Activated CD8-positive, alpha-beta memory T cell treated with anti-CD3 and anti-CD28 coated beads, Interleukin-2, amount 50 U/mL, for 24 hours (primary cell): ENCODE data around the gene FSTL4.
"Not testable (repeated sequence)": the region's sequence is repeated elsewhere in the genome, so short reads cannot be mapped to it uniquely, and the experiment has no call there.

Source experiments
- DNase-seq: peaks from one replicate; pipeline ENCODE4 v3.0.0-alpha.2; 2020; ENCODE audit errors: extremely low read depth

The FSTL4 gene

DNA sequence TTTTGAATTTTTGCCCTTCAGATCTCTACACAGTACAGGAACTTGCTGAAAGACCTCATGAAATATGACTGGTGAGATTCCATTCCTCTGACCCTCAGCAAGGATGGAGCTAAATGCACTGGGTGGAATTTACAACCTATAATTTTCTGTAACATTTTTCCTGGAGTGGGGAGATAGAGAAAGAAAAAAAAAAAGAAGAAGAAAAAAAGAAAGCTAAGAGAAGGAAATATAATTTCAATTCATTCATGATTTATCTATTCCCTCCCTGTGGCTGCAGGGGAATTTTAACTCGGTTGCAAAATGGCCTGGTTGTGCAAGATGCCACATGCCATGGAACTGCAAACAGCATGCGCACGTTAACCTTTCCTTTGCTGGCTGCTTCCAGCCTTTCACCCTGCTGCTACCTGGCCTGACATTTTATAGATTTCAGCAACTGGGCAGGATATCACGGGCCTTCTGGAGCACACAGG lies 155.4 kb downstream of the FSTL4 start:
- DNase-seq: no peak

DNA sequence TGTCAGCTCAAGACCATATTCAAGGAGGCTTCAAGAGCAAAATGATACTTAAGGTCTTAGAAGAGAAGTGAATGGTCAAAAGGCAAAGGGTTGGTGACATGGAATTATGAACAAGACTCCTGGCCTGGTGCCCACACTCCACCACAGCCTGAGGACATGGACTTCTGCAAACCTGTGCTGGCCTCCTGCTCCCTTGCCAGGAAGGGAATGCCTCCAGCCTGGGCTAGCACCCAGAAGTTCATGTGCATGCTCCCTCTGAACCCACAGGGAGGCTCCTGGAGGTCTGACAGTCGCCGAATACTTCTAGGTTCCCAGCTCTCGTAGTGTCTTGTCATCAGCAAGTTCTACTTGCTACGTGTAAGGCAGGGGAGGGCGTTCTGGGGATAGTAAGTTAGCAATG lies 156.7 kb downstream of the FSTL4 start:
- DNase-seq: no peak

DNA sequence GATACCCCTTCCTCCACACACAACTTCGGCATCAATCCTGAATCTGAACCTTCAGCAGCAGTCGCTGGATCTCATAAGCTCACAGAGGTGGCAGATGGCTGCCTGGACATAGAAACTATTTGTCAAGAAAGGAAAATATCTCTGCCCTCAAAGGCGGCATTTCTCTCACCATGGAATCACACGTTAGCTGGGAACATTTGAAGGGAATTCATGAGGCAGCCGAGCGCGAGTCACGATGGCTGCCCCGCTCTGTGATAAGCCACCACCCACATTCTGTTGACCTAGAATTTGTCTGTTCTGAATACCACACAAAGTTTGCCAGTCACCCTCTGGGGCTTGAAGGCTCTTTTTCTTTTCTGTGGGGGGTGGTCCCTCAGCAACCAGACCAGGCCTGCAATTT lies 157.9 kb downstream of the FSTL4 start:
- DNase-seq: no peak

- no peak for DNase-seq
Measured at GRCh38 chr5:133453831-133454230, 158.5 kb downstream of the FSTL4 start.

DNA sequence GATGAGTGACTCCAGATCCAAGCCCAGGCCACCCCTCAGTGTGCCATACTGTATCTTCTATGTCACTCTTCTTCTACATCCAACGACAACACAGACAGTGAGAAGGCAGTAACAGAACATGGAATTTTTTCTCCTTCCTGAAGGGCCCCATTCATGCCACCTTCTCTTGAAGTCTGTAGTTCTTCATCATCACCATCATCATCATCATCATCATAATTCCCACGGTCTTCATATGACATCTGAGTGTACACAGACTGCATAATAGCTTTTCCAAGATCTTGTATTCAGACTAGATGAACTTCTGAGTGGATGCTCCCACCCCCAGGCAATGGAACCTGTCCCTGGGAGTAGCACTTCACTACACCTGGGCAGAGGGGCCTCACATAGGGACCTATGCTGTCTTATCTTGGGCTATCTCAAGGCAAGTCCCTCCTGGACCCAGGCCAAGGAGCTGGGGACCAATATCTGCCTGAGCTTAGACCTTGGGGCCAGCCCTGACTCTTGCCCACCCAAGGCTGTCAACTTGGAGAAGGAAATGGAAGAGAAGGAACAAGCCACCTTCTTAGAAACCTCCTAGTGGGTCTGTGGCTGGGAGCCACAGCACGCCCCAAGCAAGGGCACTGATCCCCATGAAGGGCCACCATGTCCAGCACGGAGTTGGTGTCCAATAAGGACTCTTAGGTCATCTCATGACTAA lies 159.1 kb downstream of the FSTL4 start:
- DNase-seq: no peak

GRCh38 chr5:133451926-133452325 lies 160.4 kb downstream of the FSTL4 start:
- no peak for DNase-seq

GRCh38 chr5:133450286-133450685 lies 162.1 kb downstream of the FSTL4 start:
- DNase-seq: no peak

DNA sequence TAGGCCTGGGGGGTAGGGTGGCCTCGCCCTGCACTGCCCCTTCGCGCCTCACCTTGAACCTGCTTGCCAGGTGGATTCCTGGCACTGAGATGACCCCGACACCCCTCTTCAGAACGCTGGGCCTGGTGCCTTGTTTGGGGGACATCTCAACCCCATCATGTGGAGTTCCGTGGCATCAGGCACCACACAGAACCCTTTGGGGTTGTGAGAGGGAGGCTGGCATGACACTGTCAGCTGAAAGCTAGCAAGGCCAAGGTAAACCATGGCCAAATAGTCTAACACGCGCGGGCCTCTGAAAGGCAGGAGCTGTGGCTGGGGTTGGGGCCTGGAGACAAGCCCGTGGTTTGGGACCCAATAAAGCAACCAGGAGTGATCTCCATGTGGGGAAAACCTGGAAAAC lies 163.2 kb downstream of the FSTL4 start:
- DNase-seq: no peak

DNA sequence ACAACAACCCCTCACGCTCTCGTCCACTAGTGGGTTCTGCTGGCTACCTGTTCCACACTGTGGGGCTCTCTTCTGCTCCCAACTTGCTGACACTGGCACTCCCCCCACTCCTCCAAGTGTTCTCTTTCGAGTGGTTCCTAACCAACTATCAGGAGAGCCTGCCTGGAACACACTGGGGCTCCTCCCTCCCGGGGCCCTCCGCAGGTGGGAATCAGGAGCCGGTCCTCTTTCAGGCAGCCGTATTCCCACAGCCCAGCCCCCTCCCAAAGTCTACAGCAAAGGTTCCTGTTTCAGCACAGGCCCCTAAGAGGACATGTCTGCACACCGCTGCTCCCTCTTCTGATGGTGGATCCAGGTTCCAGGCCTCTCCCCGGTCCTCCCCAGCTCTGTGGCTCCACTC lies 165.9 kb downstream of the FSTL4 start:
- DNase-seq: no peak

DNA sequence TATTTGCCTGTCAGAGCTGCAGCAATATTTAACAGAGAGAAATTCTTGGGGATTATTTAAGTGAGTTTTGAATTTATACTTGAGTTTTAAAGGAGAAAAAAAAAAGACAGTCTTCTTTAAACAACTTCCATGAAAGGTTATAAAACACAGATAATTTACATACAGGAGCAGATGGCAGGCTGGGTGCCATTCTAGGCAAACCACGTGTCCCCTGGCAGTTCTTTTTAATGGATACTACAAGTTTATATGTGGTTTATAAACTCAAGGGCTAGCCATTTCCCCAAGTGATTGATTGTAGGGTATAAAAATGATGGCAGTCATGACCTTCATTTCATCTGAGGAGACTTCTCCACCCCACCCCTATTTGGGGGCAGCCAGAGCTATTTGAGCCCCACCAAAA lies 166.6 kb downstream of the FSTL4 start:
- no peak for DNase-seq

DNA sequence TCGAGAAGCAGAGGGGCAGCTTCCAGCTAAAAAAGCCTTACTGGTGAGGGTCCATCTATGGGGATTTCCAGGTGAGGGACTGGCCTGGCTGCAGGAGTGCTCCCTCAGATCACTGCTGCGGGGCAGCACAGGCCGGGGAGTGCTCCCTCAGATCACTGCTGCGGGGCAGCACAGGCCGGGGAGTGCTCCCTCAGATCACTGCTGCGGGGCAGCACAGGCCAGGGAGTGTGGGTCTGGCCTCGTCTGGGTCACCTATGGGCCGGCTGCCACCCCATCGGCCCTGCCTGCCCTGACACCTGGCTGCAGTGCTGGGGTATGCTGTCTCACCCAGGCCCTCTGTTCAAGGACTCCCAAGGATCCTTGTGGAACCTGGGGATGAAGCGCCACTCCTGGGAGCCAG lies 167.1 kb downstream of the FSTL4 start:
- not testable (repeated sequence) for DNase-seq

DNA sequence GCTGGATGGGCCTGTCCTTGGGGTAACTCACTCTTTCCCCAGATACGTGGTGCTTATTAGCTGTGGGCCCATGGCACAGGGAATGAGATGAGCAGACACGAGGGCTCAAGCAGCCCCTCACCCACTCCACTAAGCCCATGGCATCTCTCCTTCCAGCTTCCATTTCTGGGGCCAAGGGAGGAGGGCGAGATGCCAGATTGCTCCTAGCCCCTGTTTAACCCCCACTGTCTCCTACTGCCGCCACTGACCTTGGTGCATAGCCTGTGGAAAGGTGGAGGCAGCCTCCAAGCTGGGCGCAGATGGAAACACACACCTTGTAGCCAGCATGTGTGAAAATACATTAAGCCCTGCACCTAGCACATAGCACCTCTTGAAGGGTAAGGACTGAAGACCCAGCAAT lies 167.6 kb downstream of the FSTL4 start:
- DNase-seq: no peak

GRCh38 chr5:133441166-133441815 lies 171.1 kb downstream of the FSTL4 start:
- DNase-seq: no peak

GRCh38 chr5:133440467-133441115 lies 171.8 kb downstream of the FSTL4 start:
- no peak for DNase-seq

DNA sequence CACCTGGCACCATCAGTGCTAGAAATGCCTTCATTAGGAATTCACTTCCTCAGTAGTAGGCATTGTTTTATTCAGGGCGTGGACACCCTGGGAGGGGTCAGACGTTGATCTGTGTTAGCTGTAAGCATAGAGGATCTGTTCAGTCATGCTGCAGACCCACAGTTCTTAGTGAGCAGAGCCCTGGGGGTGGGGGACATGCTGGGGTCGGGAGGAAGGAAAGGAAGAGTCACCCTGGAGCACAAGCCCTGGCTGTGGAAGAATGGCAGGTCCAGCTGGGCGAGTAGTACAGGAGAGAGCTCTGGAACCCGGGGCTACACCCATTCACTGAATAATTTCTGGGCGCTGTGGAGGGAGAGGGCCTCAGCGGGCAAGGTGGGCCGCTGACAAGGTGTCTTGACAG lies 172.5 kb downstream of the FSTL4 start:
- DNase-seq: no peak

DNA sequence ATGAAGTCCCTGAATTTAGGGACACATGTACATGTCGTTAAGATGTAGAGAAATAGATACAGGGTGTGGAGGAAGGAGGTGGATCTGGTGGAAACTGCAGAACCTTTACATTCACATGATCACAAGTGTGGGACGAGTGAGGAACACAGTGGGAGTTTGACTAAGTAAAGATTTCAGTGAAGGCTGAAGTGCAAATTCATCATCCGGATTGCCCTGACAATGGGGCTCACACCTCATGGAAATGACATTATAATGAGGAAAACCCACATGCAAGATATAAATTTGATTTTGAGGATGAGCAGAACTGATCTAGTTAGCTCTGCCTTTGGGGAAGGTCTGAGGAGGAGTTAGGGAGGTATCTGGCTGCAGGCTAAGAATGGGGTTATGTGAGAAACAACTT lies 173.9 kb downstream of the FSTL4 start:
- DNase-seq: no peak

- no peak for DNase-seq
Measured at GRCh38 chr5:133434336-133434735, 178.0 kb downstream of the FSTL4 start.

- no peak for DNase-seq
Measured at GRCh38 chr5:133433641-133434040, 178.7 kb downstream of the FSTL4 start.

DNA sequence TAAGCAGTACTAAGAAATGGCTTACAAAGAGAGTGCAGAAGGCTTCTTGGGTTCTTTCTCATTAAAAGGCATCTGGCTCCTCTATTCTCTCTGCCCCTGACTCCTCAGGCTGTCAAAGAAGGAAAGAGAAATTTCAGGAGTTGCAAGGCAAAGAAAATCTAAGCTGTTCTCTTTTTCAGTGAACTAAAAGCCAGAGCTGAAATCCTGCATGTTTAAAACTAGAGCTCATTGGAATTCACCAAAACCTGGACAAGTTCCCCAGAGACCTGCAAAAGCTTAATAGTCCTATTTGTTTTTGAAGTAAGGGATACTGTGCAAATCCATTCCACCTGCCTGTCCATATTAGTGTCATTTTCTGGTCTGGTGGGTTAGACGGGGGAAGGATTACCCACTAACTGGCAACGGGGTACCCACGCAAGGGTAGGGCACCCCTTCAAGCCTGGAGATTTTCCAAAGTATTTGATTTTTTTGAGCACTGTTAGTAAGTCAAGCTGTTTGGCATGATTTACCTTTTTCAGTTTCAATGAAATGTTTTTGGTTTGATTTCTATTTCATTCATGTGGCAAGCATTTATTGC lies 179.3 kb downstream of the FSTL4 start:
- no peak for DNase-seq

- no peak for DNase-seq
Measured at GRCh38 chr5:133431326-133431865, 180.9 kb downstream of the FSTL4 start.

GRCh38 chr5:133430095-133430494 lies 182.2 kb downstream of the FSTL4 start:
- DNase-seq: no peak

DNA sequence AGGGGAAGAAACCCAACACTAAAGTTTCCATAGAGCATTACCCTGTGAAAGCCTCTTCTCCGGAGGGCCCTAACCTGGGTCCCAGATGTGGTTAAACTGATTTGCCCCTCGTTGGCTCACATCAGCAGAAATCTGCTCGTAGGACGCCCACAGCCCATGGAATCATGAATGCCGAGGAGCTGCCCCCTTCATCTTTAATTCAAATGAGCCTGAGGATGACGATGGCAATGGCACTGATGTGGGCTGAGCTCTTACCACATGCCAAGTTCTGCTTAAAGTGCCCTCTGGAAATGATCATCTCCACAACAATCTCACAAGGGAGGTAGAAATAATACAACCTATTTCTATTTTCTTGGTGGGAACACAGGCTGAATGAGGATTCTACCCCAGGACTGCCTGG lies 183.3 kb downstream of the FSTL4 start:
- DNase-seq: no peak
